GM12874 (cell line): Measurements from ENCODE around the gene BMF.

Source experiments
- CTCF ChIP-seq: IDR thresholded peaks from 2 replicates; pipeline ENCODE4 v1.5.1; 2011; ENCODE audit warnings: low read depth, mild to moderate bottlenecking, control low read depth, low read length, moderate library complexity; ENCODE audit not compliant: insufficient read depth

The BMF gene

GRCh38 chr15:40108855-40109735 is at the start of gene BMF:
TSS of gene BMF (minus strand) at chr15:40108879. CDS start at chr15:40106086, 2,793 bp downstream.
- 0 out of 2 replicates have a peak, but pooled peaks have one; percentile 23 for TF ChIP-seq CTCF

- TF ChIP-seq CTCF = no peak
Measured at GRCh38 chr15:40157778-40158447, 49.2 kb upstream of the BMF start.

- no peak for TF ChIP-seq CTCF
Measured at GRCh38 chr15:40155270-40155910, 46.7 kb upstream of the BMF start.

- TF ChIP-seq CTCF = no peak
Measured at GRCh38 chr15:40151991-40152390, 43.3 kb upstream of the BMF start.

- no peak for TF ChIP-seq CTCF
Measured at GRCh38 chr15:40151499-40151898, 42.8 kb upstream of the BMF start.

- TF ChIP-seq CTCF = no peak
Measured at GRCh38 chr15:40150163-40150925, 41.7 kb upstream of the BMF start.
